Osteoblast (primary cell): Measurements from ENCODE around the gene NEGR1. TPM values are rescaled to one million over a fixed set of nuclear protein-coding genes. Genes with fewer than 3 reads are reported as not detected.

Source experiments
- DNase-seq: peaks from one replicate; pipeline ENCODE4 v3.0.0; 2011; ENCODE audit warnings: low spot score, mixed read lengths; ENCODE audit not compliant: insufficient read length; ENCODE audit errors: missing footprints
- H2AFZ ChIP-seq: 2 replicates; pipeline ENCODE4 v1.6.0; 2011; ENCODE audit warnings: mild to moderate bottlenecking, low read length
- H3K27ac ChIP-seq: 2 replicates; pipeline ENCODE4 v1.5.1; 2011; ENCODE audit warnings: mild to moderate bottlenecking, low read depth, low read length, moderate library complexity
- H3K27me3 ChIP-seq: 2 replicates; pipeline ENCODE4 v1.6.0; 2012; ENCODE audit warnings: mild to moderate bottlenecking, control low read depth, inconsistent platforms, low read length, moderate library complexity; ENCODE audit not compliant: insufficient read depth
- H3K36me3 ChIP-seq: 2 replicates; pipeline ENCODE4 v1.5.1; 2011; ENCODE audit warnings: mild to moderate bottlenecking, low read length, control low read depth, moderate library complexity; ENCODE audit not compliant: insufficient read depth
- H3K4me1 ChIP-seq: 2 replicates; pipeline ENCODE4 v1.5.1; 2011; ENCODE audit warnings: mild to moderate bottlenecking, low read length, control low read depth, moderate library complexity; ENCODE audit not compliant: insufficient read depth
- H3K4me2 ChIP-seq: 2 replicates; pipeline ENCODE4 v1.6.0; 2011; ENCODE audit warnings: mild to moderate bottlenecking, low read length; ENCODE audit not compliant: insufficient read depth
- H3K4me3 ChIP-seq: fragments of 200-600 bp; sonication (generic); 3 replicates; pipeline ENCODE4 v1.5.1; 2012; ENCODE audit warnings: mild to moderate bottlenecking, low read length, inconsistent platforms; ENCODE audit not compliant: insufficient read depth
- H3K79me2 ChIP-seq: 2 replicates; pipeline ENCODE4 v1.6.0; 2012; ENCODE audit warnings: mild to moderate bottlenecking, low read length, control low read depth, inconsistent platforms; ENCODE audit not compliant: insufficient read depth
- H3K9me3 ChIP-seq: 2 replicates; pipeline ENCODE4 v1.5.1; 2011; ENCODE audit warnings: low read depth, low read length, control low read depth
- H4K20me1 ChIP-seq: 2 replicates; pipeline ENCODE4 v1.6.0; 2012; ENCODE audit warnings: mild to moderate bottlenecking, low read length, control low read depth; ENCODE audit not compliant: insufficient read depth
- total RNA-seq: library from RNA; depleted of rRNA; stranded (reverse); fragments of >200 nt; gene quantifications from 2 replicates; pipeline ENCODE4 v1.2.3, GENCODE V29; 2012
- TF ChIP-seq, protein P1 (sequence below): IDR thresholded peaks from 2 replicates; pipeline ENCODE4 v1.5.1; 2011; ENCODE audit warnings: mild to moderate bottlenecking, low read depth, low read length, moderate library complexity; ENCODE audit errors: extremely low read depth

Gene NEGR1
- total RNA-seq, 1 donor = 18.1 TPM

DNA sequence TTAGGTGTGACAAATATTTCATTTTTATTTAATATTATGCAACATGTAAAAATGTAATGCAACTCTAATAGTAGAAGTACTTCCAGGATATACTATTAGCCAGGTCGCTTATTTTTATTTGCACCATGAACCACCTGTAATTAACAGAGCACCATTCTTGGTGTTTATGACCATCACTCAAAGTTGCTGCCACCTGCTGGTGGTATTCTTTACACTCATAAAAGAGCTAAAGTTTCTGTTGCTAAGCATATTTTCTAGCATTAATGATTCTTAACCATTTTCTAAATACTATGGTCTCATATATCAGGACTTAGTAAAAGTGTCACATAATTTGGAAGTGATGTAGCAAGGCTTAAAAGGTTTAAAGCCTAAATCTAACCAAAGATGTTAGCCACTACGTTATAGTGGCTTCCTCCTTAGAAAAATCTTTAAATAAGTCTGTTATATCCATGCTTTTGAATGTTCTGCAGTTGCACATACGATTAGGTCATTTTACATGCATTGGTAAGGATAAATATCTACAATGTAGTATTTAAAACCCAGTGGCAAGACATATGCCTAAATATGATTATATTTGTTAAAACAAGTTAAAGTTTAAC lies 244.5 kb downstream of the NEGR1 start:
- Histone ChIP-seq H3K4me1 (no peaks in the 10 kb centered on the region), H3K4me2 (no peak overlapping the region), H4K20me1 (no peaks in the 10 kb centered on the region), H3K27me3 (no peaks in the 10 kb centered on the region), H3K79me2 (no peaks in the 10 kb centered on the region), H3K9me3 (no peaks in the 10 kb centered on the region), H3K27ac (no peak overlapping the region), H3K4me3 (no peak overlapping the region), H2AFZ (no peak overlapping the region), H3K36me3 (no peaks in the 10 kb centered on the region)
- TF ChIP-seq, protein P1, sequence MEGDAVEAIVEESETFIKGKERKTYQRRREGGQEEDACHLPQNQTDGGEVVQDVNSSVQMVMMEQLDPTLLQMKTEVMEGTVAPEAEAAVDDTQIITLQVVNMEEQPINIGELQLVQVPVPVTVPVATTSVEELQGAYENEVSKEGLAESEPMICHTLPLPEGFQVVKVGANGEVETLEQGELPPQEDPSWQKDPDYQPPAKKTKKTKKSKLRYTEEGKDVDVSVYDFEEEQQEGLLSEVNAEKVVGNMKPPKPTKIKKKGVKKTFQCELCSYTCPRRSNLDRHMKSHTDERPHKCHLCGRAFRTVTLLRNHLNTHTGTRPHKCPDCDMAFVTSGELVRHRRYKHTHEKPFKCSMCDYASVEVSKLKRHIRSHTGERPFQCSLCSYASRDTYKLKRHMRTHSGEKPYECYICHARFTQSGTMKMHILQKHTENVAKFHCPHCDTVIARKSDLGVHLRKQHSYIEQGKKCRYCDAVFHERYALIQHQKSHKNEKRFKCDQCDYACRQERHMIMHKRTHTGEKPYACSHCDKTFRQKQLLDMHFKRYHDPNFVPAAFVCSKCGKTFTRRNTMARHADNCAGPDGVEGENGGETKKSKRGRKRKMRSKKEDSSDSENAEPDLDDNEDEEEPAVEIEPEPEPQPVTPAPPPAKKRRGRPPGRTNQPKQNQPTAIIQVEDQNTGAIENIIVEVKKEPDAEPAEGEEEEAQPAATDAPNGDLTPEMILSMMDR = peak; percentile 63
- peak; percentile 9 for DNase-seq

DNA sequence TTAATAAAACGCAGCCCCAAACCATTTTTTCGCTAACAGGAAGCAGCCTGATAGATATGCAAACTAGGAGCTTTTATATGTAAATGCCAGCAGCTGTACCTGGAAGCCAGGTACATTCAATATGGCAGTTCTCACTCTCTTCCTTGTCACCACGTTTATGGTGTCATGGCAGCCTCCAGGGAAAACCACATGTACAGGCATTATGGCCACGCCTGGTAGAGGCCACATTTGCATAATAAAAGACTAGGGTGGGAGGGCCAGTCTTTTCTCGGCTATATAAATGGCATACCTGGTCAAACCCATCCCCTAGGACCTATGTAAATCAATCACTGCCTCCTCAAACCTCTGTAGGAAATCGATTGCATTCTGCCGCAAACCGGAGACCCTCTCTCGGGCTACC lies 247.5 kb downstream of the NEGR1 start:
- Histone ChIP-seq H3K27ac (no peak overlapping the region), H3K79me2 (no peaks in the 10 kb centered on the region), H3K36me3 (no peaks in the 10 kb centered on the region), H2AFZ (no peak overlapping the region), H3K4me1 (no peaks in the 10 kb centered on the region), H3K4me3 (no peak overlapping the region), H3K9me3 (no peaks in the 10 kb centered on the region), H3K27me3 (no peaks in the 10 kb centered on the region), H4K20me1 (no peaks in the 10 kb centered on the region), H3K4me2 (no peak overlapping the region)
- no peak for DNase-seq
- TF ChIP-seq, protein P1 = no peak

DNA sequence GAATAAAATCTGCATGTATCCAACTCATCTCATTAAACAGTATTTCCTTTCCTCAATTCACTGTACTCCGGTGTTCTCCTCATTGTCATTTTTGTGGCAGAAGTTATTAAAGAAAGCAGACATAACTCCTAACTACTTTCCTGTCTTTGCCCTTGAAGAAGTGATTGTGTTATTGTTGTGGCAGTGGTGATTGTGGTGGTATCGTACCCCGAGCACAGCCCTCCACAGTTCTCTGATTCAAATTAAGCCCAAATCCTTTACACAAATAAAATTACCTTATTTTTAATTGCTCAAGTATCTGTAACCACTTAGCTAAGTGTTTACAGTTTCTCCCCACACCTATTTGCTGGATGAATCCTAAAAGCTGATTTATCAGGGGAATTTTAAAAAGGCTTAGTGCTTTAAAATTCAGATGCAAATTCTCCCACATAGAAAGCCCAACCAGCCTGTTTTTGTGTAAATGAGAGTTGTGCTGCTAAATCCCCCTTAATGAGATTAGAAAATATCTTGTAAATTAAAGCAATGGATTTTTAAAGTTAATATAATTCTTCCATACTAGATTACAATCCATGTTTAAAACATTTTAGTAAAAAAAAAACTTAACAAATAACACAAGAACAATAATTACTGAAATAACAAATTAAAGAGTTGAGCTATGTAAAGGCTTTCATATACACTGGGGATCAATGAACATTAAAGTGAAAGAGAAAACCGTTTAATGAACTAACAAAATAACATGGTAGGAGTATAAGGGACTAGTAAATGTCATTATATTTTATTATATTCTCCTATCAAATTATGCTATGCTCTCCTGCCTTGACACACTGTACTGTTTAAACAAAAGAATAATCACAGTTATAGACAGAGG lies 259.0 kb downstream of the NEGR1 start:
- H3K27ac ChIP-seq = no peak overlapping the region
- no peak overlapping the region for H2AFZ ChIP-seq
- peak; percentile 55 for DNase-seq
- H3K9me3 ChIP-seq = no peaks in the 10 kb centered on the region
- H3K27me3 ChIP-seq = no peaks in the 10 kb centered on the region
- H3K79me2 ChIP-seq = no peaks in the 10 kb centered on the region
- no peak overlapping the region for H3K4me3 ChIP-seq
- H3K36me3 ChIP-seq = no peaks in the 10 kb centered on the region
- no peaks in the 10 kb centered on the region for H4K20me1 ChIP-seq
- no peaks in the 10 kb centered on the region for H3K4me1 ChIP-seq
- TF ChIP-seq, protein P1 = no peak
- no peak overlapping the region for H3K4me2 ChIP-seq

DNA sequence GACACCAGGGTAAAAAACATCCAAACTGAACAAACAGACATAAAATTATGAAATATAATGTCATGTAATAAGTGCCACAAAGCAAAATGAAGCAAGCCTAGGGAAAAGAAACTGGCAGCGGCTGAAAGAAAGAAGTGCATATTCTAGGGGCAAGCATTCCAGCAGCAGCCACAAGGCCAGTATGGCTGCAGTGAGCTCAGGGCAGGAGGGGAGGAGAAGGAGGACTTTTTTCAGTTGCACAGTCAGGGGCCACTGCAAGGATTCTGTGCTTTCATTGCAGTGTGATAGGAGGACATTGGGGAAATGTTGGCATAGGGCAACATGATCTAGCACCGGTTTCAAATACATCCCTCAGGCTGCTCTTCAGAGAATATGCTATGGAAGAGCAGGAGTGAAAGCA lies 263.8 kb downstream of the NEGR1 start:
- H4K20me1 ChIP-seq = no peaks in the 10 kb centered on the region
- H3K27me3 ChIP-seq = no peaks in the 10 kb centered on the region
- H2AFZ ChIP-seq = no peak overlapping the region
- TF ChIP-seq, protein P1 = no peak
- H3K27ac ChIP-seq = no peak overlapping the region
- no peaks in the 10 kb centered on the region for H3K4me1 ChIP-seq
- no peak overlapping the region for H3K4me2 ChIP-seq
- H3K4me3 ChIP-seq = no peak overlapping the region
- H3K36me3 ChIP-seq = no peaks in the 10 kb centered on the region
- no peak for DNase-seq
- H3K9me3 ChIP-seq = no peaks in the 10 kb centered on the region
- no peaks in the 10 kb centered on the region for H3K79me2 ChIP-seq
